Panc1 (cell line): ENCODE measurements around the gene ROBO4. TPM values are rescaled to one million over a fixed set of nuclear protein-coding genes. Genes with fewer than 3 reads are reported as not detected.
A peak's percentile ranks its signal among the peaks of the same experiment; 100 is the strongest.

ENCODE experiments used
- ATAC-seq: fragments of 200-7000 bp; cut with Tn5 transposase; 2 replicates; pipeline ENCODE4 v1.9.1; 2020; ENCODE audit warnings: mild to moderate bottlenecking, moderate library complexity
- BruUV-seq: library from RNA; stranded (reverse); fragments of 400-500 nt; replicated peaks from 2 replicates; lab custom pipeline; 2021; lab: Mats Ljungman, UMichigan
- CTCF ChIA-PET: fragments of 300-600 bp; sonication (Branson Sonifier 250); formaldehyde crosslinking; loops from one replicate; lab custom pipeline; 2022; ENCODE audit warnings: antibody characterized with exemption; lab: Charles Lee
- POLR2A ChIA-PET: fragments of 300-600 bp; sonication (Branson Sonifier 250); formaldehyde crosslinking; loops from one replicate; lab custom pipeline; 2022; ENCODE audit warnings: antibody characterized with exemption; lab: Charles Lee
- DNase-seq: peaks from one replicate; pipeline ENCODE4 v3.0.0-alpha.2; 2010; ENCODE audit warnings: low read depth, low spot score
- H3K27ac ChIP-seq: 2 replicates; pipeline ENCODE4 v1.5.1; 2011; ENCODE audit warnings: mild to moderate bottlenecking, low read length, inconsistent platforms
- H3K27me3 ChIP-seq: fragments of 200-500 bp; sonication (Bioruptor generic); 2 replicates; pipeline ENCODE4 v1.6.0; 2014; ENCODE audit warnings: low read length, inconsistent platforms; ENCODE audit not compliant: control insufficient read depth, insufficient read depth
- H3K36me3 ChIP-seq: fragments of 200-500 bp; sonication (Bioruptor generic); 2 replicates; pipeline ENCODE4 v1.5.1; 2014; ENCODE audit warnings: inconsistent platforms, mild to moderate bottlenecking, low read length, moderate library complexity; ENCODE audit not compliant: control insufficient read depth, insufficient read depth
- H3K4me1 ChIP-seq: 2 replicates; pipeline ENCODE4 v1.5.1; 2011; ENCODE audit warnings: inconsistent platforms, mild to moderate bottlenecking, low read length, moderate library complexity; ENCODE audit not compliant: control insufficient read depth, insufficient read depth
- H3K4me3 ChIP-seq, 2 experiments: 2 replicates each; pipeline ENCODE4 v1.5.1; 2011 to 2012; ENCODE audit warnings: low read depth in 2 of 2, low read length in 2 of 2, mild to moderate bottlenecking in 2 of 2, inconsistent platforms in 1 of 2, moderate library complexity in 1 of 2
- H3K9me3 ChIP-seq: fragments of 200-500 bp; sonication (Bioruptor generic); 2 replicates; pipeline ENCODE4 v1.5.1; 2014; ENCODE audit warnings: low read depth, mild to moderate bottlenecking, inconsistent platforms, low read length, moderate library complexity; ENCODE audit not compliant: control insufficient read depth, insufficient read depth
- POLR2AphosphoS5 ChIP-seq: IDR thresholded peaks from 2 replicates; pipeline ENCODE4 v1.6.1; 2012; ENCODE audit warnings: mild to moderate bottlenecking, low read depth, low read length, moderate library complexity
- SIN3A ChIP-seq: IDR thresholded peaks from 2 replicates; pipeline ENCODE4 v1.6.1; 2012; ENCODE audit warnings: low read depth, mild to moderate bottlenecking, low read length, moderate library complexity, borderline replicate concordance; ENCODE audit not compliant: insufficient read depth
- TCF7L2 ChIP-seq: IDR thresholded peaks from 2 replicates; pipeline ENCODE4 v1.6.1; 2011; ENCODE audit warnings: mild to moderate bottlenecking, low read depth, low read length, inconsistent platforms
- in situ Hi-C: cut with HindIII; loops from 2 replicates; pipeline ENCODE4 v1.10.0; 2016; ENCODE audit warnings: low sequenced_read_pairs, low pct_unique_long_range_greater_than_20kb
- intact Hi-C: fragments of 100-400 bp; cut with micrococcal nuclease; formaldehyde crosslinking; loops from one replicate; pipeline ENCODE4 v1.10.0; 2022; ENCODE audit not compliant: unreplicated experiment
- total RNA-seq: library from RNA; stranded (reverse); gene quantifications from one replicate; pipeline ENCODE4 v1.2.1, GENCODE V29; 2021; ENCODE audit not compliant: unreplicated experiment
- TF ChIP-seq, protein P1 (sequence below): fragments of 450-650 bp; IDR thresholded peaks from 2 replicates; pipeline ENCODE4 v1.5.1; 2017; ENCODE audit warnings: mild to moderate bottlenecking
- TF ChIP-seq, protein P2 (sequence below), 2 experiments: IDR thresholded peaks; 2 replicates each; pipeline ENCODE4 v1.6.1; 2011 to 2012; ENCODE audit warnings: low read depth in 2 of 2, control low read depth in 1 of 2, low read length in 1 of 2, mild to moderate bottlenecking in 1 of 2, moderate library complexity in 1 of 2; ENCODE audit not compliant: insufficient read depth in 1 of 2

ROBO4 gene
- total RNA-seq, 1 experiment from 2014 or later = 0.26 TPM

GRCh38 chr11:124869331-124869730 is 28.3 kb downstream of the ROBO4 start:
- intact Hi-C loops (no loop called here), in situ Hi-C loops (no loop called here)
- Histone ChIP-seq H3K27ac (no peak overlapping the region), H3K4me1 (peaks cover 25% of the 10 kb centered on the region), H3K9me3 (no peaks in the 10 kb centered on the region), H3K27me3 (peaks cover 80% of the 10 kb centered on the region), H3K4me3 (no peak overlapping the region), H3K36me3 (no peaks in the 10 kb centered on the region)
- BruUV-seq = no TSS peak
- CTCF ChIA-PET = no interaction called here
- POLR2A ChIA-PET = no interaction called here
- TF ChIP-seq, protein P1, sequence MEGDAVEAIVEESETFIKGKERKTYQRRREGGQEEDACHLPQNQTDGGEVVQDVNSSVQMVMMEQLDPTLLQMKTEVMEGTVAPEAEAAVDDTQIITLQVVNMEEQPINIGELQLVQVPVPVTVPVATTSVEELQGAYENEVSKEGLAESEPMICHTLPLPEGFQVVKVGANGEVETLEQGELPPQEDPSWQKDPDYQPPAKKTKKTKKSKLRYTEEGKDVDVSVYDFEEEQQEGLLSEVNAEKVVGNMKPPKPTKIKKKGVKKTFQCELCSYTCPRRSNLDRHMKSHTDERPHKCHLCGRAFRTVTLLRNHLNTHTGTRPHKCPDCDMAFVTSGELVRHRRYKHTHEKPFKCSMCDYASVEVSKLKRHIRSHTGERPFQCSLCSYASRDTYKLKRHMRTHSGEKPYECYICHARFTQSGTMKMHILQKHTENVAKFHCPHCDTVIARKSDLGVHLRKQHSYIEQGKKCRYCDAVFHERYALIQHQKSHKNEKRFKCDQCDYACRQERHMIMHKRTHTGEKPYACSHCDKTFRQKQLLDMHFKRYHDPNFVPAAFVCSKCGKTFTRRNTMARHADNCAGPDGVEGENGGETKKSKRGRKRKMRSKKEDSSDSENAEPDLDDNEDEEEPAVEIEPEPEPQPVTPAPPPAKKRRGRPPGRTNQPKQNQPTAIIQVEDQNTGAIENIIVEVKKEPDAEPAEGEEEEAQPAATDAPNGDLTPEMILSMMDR = no peak
- TF ChIP-seq, protein P2, sequence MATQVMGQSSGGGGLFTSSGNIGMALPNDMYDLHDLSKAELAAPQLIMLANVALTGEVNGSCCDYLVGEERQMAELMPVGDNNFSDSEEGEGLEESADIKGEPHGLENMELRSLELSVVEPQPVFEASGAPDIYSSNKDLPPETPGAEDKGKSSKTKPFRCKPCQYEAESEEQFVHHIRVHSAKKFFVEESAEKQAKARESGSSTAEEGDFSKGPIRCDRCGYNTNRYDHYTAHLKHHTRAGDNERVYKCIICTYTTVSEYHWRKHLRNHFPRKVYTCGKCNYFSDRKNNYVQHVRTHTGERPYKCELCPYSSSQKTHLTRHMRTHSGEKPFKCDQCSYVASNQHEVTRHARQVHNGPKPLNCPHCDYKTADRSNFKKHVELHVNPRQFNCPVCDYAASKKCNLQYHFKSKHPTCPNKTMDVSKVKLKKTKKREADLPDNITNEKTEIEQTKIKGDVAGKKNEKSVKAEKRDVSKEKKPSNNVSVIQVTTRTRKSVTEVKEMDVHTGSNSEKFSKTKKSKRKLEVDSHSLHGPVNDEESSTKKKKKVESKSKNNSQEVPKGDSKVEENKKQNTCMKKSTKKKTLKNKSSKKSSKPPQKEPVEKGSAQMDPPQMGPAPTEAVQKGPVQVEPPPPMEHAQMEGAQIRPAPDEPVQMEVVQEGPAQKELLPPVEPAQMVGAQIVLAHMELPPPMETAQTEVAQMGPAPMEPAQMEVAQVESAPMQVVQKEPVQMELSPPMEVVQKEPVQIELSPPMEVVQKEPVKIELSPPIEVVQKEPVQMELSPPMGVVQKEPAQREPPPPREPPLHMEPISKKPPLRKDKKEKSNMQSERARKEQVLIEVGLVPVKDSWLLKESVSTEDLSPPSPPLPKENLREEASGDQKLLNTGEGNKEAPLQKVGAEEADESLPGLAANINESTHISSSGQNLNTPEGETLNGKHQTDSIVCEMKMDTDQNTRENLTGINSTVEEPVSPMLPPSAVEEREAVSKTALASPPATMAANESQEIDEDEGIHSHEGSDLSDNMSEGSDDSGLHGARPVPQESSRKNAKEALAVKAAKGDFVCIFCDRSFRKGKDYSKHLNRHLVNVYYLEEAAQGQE (IDR thresholded peaks at IDR 0.05; ENCODE audit: insufficient read depth in 1 of 2, low read depth in 2 of 2, low read length in 1 of 2) = no peak
- TF ChIP-seq SIN3A (no peak), TCF7L2 (no peak), POLR2AphosphoS5 (no peak)
- ATAC-seq (no peak), DNase-seq (no peak)

DNA sequence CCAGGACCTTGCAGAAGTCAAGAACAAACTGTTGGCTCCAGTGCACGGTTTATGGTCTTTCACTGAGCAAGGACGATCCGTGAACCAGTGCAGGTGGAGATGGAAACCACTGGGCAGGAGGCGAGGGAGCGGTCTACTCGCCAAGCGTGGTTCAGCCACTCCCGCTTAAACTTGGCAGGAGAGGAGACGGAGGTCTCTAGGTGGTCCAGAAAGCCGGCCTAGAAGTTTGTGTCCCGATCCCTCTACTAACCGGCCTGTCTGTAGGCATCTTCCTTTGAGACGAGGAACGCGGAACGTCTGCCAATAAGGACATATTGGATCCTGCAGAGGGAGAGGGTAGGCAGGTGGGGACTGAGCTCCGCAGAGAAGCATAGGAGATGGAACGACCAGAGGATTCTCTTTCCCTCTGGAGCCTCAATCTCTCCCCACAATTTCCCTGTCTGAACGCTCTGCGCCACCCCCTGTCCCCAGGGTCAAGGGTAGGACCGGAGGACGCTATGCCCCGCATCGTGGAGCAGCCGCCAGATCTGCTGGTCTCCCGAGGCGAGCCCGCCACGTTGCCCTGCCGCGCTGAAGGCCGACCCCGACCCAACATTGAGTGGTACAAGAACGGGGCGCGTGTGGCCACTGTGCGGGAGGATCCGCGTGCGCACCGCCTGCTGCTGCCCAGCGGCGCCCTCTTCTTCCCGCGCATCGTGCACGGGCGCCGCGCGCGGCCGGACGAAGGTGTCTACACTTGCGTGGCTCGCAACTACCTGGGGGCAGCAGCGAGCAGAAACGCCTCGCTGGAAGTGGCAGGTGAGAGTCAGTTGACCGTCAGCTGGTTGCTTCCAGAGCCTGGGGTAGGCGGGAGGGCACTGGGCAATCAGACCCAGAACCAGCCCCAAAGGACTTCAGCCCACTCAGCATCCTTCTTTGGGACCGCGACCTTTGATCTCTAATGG is 29.1 kb downstream of the ROBO4 start:
- Histone ChIP-seq H3K36me3 (no peaks in the 10 kb centered on the region), H3K4me3 (no peak overlapping the region), H3K9me3 (no peaks in the 10 kb centered on the region), H3K27me3 (peaks cover 85% of the 10 kb centered on the region), H3K4me1 (peaks cover 27% of the 10 kb centered on the region), H3K27ac (no peak overlapping the region)
- no peak for DNase-seq
- ATAC-seq = no peak; the same call in 1 of the 2 replicates
- ChIA-PET POLR2A (no interaction called here), CTCF (no interaction called here)
- no TSS peak for BruUV-seq
- in situ Hi-C loops (no loop called here), intact Hi-C loops (no loop called here)
- TF ChIP-seq, protein P2 (IDR thresholded peaks at IDR 0.05; ENCODE audit: insufficient read depth in 1 of 2, low read depth in 2 of 2, low read length in 1 of 2) = no peak
- TF ChIP-seq SIN3A (no peak), TCF7L2 (no peak), POLR2AphosphoS5 (no peak)
- TF ChIP-seq, protein P1 = peak; percentile 2; the same call in 1 of the 2 replicates
